ENCODE data around the gene METRNL. TPM values are rescaled to one million over a fixed set of nuclear protein-coding genes. Genes with fewer than 3 reads are reported as not detected.
A peak's percentile ranks its signal among the peaks of the same experiment; 100 is the strongest.

The METRNL gene
- total RNA-seq, 1 donor from 2014 or later, result 59.8 TPM

DNA sequence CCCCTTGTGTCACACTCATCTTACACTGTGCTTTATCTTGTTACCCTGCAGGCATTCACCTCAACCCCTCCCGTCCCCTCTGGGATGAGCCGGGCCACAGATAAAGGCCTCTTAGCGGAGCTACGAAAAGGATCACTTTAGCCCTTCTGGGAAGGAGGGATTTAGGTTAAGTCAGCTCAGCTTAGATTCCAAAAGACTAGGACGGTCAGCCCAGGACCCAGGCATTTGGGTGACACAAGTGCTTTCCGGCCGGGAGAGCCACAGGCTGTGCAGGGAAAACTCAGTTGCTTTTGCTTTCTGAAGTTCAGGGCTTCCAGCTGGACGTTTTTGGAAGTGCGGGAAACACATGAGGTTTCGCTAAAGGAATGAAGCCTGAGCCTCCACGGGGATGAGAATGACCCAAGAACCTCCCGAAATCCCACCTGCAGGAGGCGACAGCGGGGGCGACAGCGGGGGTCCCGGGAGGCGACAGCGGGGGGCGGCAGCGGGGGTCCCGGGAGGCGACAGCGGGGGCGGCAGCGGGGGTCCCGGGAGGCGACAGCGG is 11.6 kb upstream of the METRNL start:
- no peak for ATAC-seq
- Histone ChIP-seq H3K27ac (no peak overlapping the region), H3K27me3 (ENCODE audit: low read depth) (no peaks in the 10 kb centered on the region), H3K4me3 (no peak overlapping the region), H3K4me1 (no peaks in the 10 kb centered on the region), H3K9me3 (no peaks in the 10 kb centered on the region), H3K36me3 (no peaks in the 10 kb centered on the region)
- DNase-seq, result no peak
- intact Hi-C loops (cut with DNase I), result no loop called here
- TF ChIP-seq, protein P1, sequence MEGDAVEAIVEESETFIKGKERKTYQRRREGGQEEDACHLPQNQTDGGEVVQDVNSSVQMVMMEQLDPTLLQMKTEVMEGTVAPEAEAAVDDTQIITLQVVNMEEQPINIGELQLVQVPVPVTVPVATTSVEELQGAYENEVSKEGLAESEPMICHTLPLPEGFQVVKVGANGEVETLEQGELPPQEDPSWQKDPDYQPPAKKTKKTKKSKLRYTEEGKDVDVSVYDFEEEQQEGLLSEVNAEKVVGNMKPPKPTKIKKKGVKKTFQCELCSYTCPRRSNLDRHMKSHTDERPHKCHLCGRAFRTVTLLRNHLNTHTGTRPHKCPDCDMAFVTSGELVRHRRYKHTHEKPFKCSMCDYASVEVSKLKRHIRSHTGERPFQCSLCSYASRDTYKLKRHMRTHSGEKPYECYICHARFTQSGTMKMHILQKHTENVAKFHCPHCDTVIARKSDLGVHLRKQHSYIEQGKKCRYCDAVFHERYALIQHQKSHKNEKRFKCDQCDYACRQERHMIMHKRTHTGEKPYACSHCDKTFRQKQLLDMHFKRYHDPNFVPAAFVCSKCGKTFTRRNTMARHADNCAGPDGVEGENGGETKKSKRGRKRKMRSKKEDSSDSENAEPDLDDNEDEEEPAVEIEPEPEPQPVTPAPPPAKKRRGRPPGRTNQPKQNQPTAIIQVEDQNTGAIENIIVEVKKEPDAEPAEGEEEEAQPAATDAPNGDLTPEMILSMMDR (IDR thresholded peaks at IDR 0.05), result no peak

DNA sequence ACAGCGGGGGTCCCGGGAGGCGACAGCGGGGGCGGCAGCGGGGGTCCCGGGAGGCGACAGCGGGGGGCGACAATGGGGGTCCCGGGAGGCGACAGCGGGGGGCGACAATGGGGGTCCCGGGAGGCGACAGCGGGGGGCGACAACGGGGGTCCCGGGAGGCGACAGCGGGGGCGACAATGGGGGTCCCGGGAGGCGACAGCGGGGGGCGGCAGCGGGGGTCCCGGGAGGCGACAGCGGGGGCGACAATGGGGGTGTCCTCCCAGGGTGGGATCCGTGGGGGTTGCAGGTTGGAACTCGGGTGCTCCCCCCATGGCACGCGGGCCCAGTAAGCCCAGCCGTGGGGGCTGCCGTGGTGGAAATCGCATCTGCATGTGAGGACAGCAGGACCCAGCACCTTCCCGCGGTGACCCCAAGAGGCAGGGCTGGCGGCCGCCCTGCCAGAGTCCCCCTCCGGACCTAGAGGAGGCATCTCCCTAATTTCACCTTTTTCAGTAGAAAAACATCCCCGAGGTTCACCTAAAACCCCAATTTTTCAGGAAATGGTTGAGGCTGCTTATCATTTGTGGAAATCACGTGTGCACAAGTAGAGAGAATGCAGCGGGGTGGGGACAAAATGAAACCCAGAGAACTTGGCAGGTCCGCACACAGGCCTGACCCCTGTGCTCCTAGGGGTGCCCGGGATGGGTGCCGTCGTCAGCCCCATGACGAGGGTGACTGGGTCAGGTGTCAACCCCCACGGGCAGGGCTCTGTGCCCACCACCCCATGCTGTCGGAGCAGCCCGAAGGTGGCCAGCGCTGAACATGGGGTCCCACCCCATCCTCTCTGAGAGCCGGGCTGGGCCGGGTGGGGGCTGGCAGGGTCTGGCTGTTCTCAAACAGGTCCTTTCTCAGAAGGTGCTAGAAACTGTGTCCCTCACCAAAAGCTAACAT is 10.5 kb upstream of the METRNL start:
- intact Hi-C loops (cut with DNase I), result no loop called here

DNA sequence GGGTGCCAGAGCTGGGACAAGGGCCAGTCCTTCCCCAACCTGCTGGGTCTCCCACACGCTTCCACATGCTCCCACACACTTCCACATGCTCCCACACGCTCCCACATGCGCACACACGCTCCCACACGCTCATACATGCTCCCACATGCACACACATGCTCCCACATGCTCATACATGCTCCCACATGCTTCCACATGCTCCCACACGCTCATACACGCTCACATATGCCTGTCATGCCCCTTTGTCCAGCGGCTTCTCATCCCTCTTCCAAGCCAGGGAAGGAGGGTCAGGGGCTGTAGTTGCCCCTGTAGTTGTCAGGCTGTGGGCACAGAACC is 9.9 kb upstream of the METRNL start:
- H3K27me3 ChIP-seq (ENCODE audit: low read depth), result no peaks in the 10 kb centered on the region
- DNase-seq (no peak), ATAC-seq (no peak)
- no peaks in the 10 kb centered on the region for H3K9me3 ChIP-seq
- H3K4me1 ChIP-seq, result peaks cover 5% of the 10 kb centered on the region
- no peak overlapping the region for H3K4me3 ChIP-seq
- TF ChIP-seq, protein P1 (IDR thresholded peaks at IDR 0.05), result no peak
- intact Hi-C loops (cut with DNase I), result no loop called here
- no peak overlapping the region for H3K27ac ChIP-seq
- no peaks in the 10 kb centered on the region for H3K36me3 ChIP-seq

More for the DNA sequence above, 10.5 kb upstream of the METRNL start:
- peak; percentile 42 for DNase-seq
- Histone ChIP-seq H3K36me3 (no peaks in the 10 kb centered on the region), H3K4me1 (peaks cover 5% of the 10 kb centered on the region), H3K4me3 (no peak overlapping the region), H3K27me3 (ENCODE audit: low read depth) (no peaks in the 10 kb centered on the region), H3K27ac (no peak overlapping the region), H3K9me3 (no peaks in the 10 kb centered on the region)
- TF ChIP-seq, protein P1 (IDR thresholded peaks at IDR 0.05), result no peak
- no peak for ATAC-seq

DNA sequence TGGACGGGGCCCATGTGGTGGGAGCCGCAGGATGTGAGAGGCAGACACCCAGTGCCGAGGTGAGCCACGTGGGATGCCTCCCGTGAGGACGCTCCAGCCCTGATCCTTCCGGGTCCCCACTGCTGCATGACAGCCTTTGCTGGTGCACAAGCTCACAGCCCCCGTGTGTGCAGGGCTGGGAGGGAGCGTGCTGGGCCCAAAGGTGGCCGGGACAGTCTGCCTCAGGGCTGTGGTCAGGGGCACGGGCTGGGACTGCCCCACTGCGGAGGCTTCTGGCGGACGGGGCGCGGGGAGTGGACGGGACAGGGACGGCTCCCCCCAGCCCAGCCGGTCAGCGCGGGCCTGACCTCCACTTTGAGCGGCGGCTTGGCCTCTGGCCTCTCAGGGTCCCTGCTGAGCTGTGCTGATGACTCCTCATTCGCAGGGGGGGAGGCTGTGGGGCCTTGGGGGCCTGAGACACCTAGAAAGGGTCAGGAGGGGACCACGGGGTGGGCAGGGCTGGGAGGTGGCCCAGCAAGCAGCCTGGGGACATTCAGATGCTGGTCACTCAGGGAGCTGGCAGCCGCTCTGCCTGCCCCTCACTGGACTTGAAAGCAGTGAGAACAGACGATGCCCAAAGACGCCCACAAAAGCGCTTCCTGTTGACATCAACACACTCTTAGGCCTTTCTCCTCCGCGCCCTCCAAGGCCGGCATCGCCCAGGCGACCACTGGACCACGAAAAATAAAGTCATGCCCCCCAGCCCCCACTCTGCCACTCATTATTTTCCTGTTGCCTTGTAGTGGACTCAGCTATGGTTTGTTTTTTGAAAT is 9.3 kb upstream of the METRNL start:
- Histone ChIP-seq H3K4me1 (peaks cover 5% of the 10 kb centered on the region), H3K27me3 (ENCODE audit: low read depth) (no peaks in the 10 kb centered on the region), H3K27ac (no peak overlapping the region), H3K4me3 (no peak overlapping the region), H3K36me3 (no peaks in the 10 kb centered on the region), H3K9me3 (no peaks in the 10 kb centered on the region)
- intact Hi-C loops (cut with DNase I), result no loop called here
- TF ChIP-seq, protein P1 (IDR thresholded peaks at IDR 0.05), result no peak
- DNase-seq (peak; percentile 44), ATAC-seq (no peak)

DNA sequence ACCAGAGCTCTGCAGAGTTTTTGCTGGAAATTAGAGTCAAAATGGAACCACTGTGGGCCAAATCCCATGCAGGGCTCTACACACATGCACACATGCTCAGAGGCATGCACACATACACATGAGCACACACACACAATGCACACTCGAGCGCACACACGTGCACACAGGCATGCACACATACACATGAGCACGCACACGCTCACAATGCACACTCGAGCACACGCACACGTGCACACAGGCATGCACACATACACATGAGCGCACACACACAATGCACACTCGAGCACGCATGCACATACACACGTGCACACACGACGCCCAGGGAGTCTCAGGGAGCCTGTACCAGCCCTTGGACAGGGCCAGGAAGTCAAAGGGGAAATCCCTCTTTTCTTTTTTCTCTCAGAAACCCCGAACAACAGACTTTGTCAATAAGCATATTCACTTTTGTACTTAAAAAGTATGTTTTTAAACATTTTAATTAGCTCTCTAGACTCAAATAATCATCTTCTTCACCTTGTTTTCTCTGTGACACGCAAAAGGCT is 8.5 kb upstream of the METRNL start:
- H3K36me3 ChIP-seq, result no peaks in the 10 kb centered on the region
- intact Hi-C loops (cut with DNase I), result no loop called here
- no peaks in the 10 kb centered on the region for H3K27me3 ChIP-seq (ENCODE audit: low read depth)
- ATAC-seq (no peak), DNase-seq (no peak)
- no peaks in the 10 kb centered on the region for H3K9me3 ChIP-seq
- no peak overlapping the region for H3K4me3 ChIP-seq
- TF ChIP-seq, protein P1 (IDR thresholded peaks at IDR 0.05), result no peak
- H3K27ac ChIP-seq, result no peak overlapping the region
- peaks cover 5% of the 10 kb centered on the region for H3K4me1 ChIP-seq

Data from lower lobe of right lung (tissue), 2 donors.